ENCODE data around the gene CARM1.

CARM1 gene

GRCh38 chr19:10899151-10899653, 27.8 kb downstream of the CARM1 start:
- no peak for DNase-seq (ENCODE audit: low read depth in 2 of 3, low spot score in 2 of 3)

GRCh38 chr19:10907925-10908324, 36.6 kb downstream of the CARM1 start:
- no peak for DNase-seq (ENCODE audit: low read depth in 2 of 3, low spot score in 2 of 3)

GRCh38 chr19:10908380-10908960, 37.1 kb downstream of the CARM1 start:
- no peak for DNase-seq (ENCODE audit: low read depth in 2 of 3, low spot score in 2 of 3)

GRCh38 chr19:10911579-10912363, 40.4 kb downstream of the CARM1 start:
- no peak for DNase-seq (ENCODE audit: low read depth in 2 of 3, low spot score in 2 of 3)

GRCh38 chr19:10912619-10913018, 41.3 kb downstream of the CARM1 start:
- no peak for DNase-seq (ENCODE audit: low read depth in 2 of 3, low spot score in 2 of 3)

- no peak for DNase-seq (ENCODE audit: low read depth in 2 of 3, low spot score in 2 of 3)
Observed at GRCh38 chr19:10913716-10914340, 42.5 kb downstream of the CARM1 start.

GRCh38 chr19:10915130-10916091, 44.1 kb downstream of the CARM1 start:
- no peak for DNase-seq (ENCODE audit: low read depth in 2 of 3, low spot score in 2 of 3)

- DNase-seq (ENCODE audit: low read depth in 2 of 3, low spot score in 2 of 3): no peak
Observed at GRCh38 chr19:10916602-10917001, 45.2 kb downstream of the CARM1 start.

- DNase-seq (ENCODE audit: low read depth in 2 of 3, low spot score in 2 of 3): no peak
Observed at GRCh38 chr19:10918359-10918758, 47.0 kb downstream of the CARM1 start.

GRCh38 chr19:10919352-10920287, 48.3 kb downstream of the CARM1 start:
- DNase-seq (ENCODE audit: low read depth in 2 of 3, low spot score in 2 of 3): no peak

- no peak for DNase-seq (ENCODE audit: low read depth in 2 of 3, low spot score in 2 of 3)
Observed at GRCh38 chr19:10920288-10920655, 48.9 kb downstream of the CARM1 start.

GRCh38 chr19:10920781-10921180, 49.4 kb downstream of the CARM1 start:
- DNase-seq (ENCODE audit: low read depth in 2 of 3, low spot score in 2 of 3): no peak

- DNase-seq (ENCODE audit: low read depth in 2 of 3, low spot score in 2 of 3): no peak
Observed at GRCh38 chr19:10921199-10921909, 50.0 kb downstream of the CARM1 start.

- DNase-seq (ENCODE audit: low read depth in 2 of 3, low spot score in 2 of 3): no peak
Observed at GRCh38 chr19:10921910-10922637, 50.7 kb downstream of the CARM1 start.

- no peak for DNase-seq (ENCODE audit: low read depth in 2 of 3, low spot score in 2 of 3)
Observed at GRCh38 chr19:10922638-10923014, 51.3 kb downstream of the CARM1 start.

GRCh38 chr19:10923260-10924112, 52.1 kb downstream of the CARM1 start:
- no peak for DNase-seq (ENCODE audit: low read depth in 2 of 3, low spot score in 2 of 3)

GRCh38 chr19:10924597-10924996, 53.2 kb downstream of the CARM1 start:
- no peak for DNase-seq (ENCODE audit: low read depth in 2 of 3, low spot score in 2 of 3)
